ENCODE results near the gene CHST5.
A peak's percentile ranks its signal among the peaks of the same experiment; 100 is the strongest.

The CHST5 gene

DNA sequence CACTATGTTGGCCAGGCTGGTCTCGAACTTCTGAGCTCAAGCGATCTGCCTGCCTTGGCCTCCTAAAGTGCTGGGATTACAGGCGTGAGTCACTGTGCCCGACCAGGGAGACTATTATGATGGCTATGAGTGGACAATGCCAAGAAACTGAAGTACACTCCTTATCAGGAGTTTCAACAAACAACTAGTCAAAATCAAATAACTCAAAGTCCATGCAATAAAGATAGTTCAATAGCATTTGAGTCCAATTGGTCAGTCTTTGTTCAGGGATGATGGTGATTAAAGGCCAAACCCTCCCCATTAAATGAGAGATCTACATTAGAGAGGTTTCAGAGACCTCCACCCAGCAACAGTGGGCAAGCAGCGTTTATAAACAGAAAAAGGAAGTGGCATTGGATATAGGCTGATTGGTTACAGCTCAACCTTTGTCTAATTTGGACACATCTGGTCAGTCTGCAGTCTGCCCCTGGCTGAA, 8.0 kb downstream of the CHST5 start:
- no peak for TF ChIP-seq ZFX (IDR thresholded peaks at IDR 0.05)
- TF ChIP-seq, protein P1, sequence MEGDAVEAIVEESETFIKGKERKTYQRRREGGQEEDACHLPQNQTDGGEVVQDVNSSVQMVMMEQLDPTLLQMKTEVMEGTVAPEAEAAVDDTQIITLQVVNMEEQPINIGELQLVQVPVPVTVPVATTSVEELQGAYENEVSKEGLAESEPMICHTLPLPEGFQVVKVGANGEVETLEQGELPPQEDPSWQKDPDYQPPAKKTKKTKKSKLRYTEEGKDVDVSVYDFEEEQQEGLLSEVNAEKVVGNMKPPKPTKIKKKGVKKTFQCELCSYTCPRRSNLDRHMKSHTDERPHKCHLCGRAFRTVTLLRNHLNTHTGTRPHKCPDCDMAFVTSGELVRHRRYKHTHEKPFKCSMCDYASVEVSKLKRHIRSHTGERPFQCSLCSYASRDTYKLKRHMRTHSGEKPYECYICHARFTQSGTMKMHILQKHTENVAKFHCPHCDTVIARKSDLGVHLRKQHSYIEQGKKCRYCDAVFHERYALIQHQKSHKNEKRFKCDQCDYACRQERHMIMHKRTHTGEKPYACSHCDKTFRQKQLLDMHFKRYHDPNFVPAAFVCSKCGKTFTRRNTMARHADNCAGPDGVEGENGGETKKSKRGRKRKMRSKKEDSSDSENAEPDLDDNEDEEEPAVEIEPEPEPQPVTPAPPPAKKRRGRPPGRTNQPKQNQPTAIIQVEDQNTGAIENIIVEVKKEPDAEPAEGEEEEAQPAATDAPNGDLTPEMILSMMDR (conservative IDR thresholded peaks at IDR 0.05), result no peak
- no peak overlapping the region for H3K27ac ChIP-seq

DNA sequence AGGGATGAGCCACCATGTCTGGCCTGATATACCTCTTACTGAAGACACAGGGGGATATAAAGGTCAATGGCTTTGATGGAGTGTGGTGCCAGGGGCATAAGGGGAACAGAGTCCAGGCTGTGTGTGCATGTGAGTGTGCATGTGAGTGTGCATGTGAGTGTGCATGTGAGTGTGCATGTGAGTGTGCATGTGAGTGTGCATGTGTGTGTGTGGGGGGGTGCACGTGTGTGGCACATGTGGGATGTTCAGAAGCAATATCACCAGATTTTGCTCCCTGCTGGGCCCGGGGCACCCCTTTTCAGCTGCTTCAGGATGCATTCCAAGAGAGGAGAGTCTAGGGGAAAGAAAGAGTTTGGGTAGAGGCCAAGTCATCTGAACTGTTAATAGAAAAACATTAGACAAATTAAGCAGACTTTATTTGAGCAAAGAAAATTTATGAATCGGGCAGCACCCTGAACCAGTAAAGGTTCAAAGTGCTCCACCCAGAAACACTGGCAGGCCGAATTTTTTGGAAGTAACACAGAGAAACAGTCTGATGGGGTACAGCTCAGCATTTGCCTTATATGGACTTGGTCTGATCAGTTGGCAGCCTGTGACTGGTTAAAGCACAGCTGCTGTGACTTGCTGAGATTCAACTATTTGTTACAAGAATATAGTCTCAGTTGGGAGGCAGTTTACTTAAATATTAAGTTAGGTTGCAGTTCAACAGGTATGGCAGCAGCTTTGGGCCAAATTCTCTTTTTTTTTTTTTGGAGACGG, 9.7 kb downstream of the CHST5 start:
- no peak for TF ChIP-seq ZFX (IDR thresholded peaks at IDR 0.05)
- TF ChIP-seq, protein P1 (conservative IDR thresholded peaks at IDR 0.05), result no peak
- H3K27ac ChIP-seq, result no peak overlapping the region

DNA sequence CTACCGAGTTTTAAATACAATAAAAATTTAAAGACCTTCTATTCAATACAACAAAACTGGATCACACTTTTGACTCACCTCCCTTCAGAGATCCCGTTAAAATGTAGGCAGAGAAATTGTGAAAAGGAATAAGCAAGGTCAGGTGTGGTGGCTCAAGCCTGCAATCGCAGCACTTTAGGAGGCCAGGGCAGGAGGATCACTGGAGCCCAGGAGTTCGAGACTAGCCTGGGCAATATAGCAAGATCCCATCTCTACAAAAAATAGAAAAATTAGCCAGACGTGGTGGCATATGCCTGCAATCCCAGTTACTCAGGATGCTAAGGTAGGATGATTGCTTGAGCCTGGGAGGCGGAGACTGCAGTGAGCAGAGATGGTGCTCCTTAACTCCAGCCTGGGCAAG, 16.7 kb downstream of the CHST5 start:
- TF ChIP-seq, protein P1 (conservative IDR thresholded peaks at IDR 0.05), result no peak
- TF ChIP-seq ZFX (IDR thresholded peaks at IDR 0.05), result no peak
- no peak overlapping the region for H3K27ac ChIP-seq

DNA sequence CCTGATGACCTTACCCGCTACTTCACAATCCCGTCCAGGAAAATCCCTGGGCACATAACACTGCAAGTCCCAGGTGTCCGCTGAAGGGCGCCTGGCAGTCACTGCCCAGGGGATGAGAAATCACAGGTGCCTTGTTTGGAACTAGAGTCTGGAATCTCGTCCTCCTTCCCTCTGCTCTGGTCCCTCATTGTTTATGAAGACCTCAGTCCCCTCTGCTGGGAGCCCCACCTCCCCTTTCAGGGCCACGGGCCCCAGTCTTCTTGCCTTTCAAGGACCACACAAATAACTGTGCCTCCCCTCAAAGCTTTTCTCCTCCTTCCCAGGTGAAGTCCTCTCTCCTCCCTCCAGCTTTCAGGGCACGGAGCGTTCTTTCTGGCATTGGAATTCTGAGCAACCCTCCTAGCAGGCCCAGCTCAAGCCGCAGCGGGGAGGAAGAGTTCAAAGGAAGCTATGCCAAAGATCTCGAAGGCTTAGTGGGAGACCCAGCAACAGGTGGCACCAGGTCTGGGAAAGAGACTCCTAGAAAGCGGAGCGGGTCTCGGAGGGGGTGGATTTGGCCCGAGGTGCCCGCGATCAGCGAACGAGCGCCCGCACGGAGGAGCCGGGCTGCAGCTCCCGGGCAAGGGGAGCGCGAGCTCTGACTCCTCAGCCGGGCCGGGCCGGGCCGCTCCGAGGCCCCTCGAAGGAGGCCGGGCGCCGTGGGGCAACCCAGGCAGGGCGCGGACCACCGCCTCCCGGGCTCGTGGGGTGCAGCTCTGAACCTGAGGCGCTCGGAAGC, 19.5 kb downstream of the CHST5 start:
- peak; percentile 65; the same call in 1 of the 2 replicates for TF ChIP-seq ZFX (IDR thresholded peaks at IDR 0.05)
- H3K27ac ChIP-seq, result peak overlapping the region; percentile 87

DNA sequence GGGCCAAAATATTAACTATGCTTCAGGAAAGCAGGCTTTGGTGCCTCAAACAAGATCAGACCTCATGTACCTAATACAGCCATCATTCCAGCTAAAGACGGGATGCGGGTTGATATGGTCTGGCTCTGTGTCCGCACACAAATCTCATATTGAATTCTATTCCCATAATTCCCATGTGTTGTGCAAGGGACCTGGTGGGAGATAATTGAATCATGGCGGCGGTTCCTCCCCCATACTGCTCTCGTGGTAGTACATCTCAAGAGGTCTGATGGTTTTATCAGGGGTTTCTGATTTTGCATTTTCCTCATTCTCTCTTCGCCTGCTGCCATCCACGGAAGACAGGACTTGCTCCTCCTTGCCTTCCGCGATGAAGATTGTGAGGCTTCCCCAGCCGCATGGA, 21.6 kb downstream of the CHST5 start:
- no peak overlapping the region for H3K27ac ChIP-seq
- no peak for TF ChIP-seq ZFX (IDR thresholded peaks at IDR 0.05)
- TF ChIP-seq, protein P1 (conservative IDR thresholded peaks at IDR 0.05), result no peak

DNA sequence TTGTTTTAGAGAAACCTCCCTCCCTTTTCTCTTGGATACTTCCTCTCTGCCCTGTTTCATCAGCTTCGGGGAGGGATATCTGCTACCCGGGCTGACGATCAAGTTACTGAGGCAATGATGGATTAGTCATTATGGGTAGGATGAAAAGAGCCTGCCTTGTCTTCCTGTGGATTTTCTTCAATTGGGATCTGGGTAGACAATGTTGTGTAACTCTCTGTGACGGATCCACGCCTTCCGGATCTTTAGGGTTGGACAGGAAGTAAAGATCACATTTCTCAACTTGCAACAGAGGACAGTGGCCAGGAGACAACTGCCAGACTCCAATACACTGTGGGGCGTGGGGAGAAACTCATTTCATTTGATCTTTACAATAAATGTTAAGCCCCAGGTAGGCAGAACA, 29.3 kb downstream of the CHST5 start:
- no peak for TF ChIP-seq ZFX (IDR thresholded peaks at IDR 0.05)
- TF ChIP-seq, protein P1 (conservative IDR thresholded peaks at IDR 0.05), result no peak
- H3K27ac ChIP-seq, result no peak overlapping the region

DNA sequence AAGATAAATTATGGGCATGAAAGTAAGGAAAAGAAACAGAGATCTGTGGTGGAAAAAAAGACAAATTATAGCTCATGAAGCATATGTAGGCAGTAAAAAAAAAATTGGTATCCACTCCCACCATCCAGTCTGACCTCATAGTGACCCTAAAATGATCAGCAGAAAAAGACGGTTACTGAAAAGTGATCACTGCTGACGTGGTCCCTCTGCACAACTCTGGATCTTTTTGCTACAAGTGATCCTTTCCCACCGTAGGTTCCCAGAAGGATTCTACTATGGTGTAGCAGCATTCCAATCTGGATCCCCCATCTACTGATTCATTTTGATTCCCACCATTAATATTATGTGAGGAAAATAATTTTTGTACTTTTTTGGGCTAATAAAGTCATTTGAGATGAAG, 29.8 kb downstream of the CHST5 start:
- H3K27ac ChIP-seq, result no peak overlapping the region
- TF ChIP-seq ZFX (IDR thresholded peaks at IDR 0.05), result no peak
- TF ChIP-seq, protein P1 (conservative IDR thresholded peaks at IDR 0.05), result no peak

Measured in C4-2B (cell line).